ENCODE data around the gene PLET1.
A peak's percentile ranks its signal among the peaks of the same experiment; 100 is the strongest.

Gene PLET1

GRCh38 chr11:112260490-112260889 lies at the start of gene PLET1:
TSS of gene PLET1 (minus strand) at chr11:112260860. CDS start at chr11:112260589, 271 bp downstream.
- no peaks in the 10 kb centered on the region for H3K9me3 Mint-ChIP-seq
- ATAC-seq (replicated peaks) = no peak

DNA sequence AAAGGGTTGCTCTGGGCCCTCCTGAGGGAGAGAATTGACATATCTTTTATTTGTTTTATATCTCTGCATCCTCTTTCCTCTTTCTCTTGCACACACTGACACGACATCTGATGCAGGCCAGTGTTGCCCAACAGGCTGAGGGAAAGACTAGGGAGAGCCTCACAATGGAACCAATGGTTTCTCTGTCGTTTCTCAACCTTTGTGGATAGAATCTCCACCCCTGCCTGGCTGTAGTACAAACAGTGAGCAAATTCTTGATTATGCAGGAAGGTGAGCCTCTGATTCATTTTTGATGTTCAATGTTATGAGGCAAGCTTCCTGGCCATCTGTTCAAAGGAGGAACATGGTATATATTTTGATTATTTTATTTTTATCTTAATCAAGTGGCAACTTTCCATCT lies 49.8 kb upstream of the PLET1 start:
- Mint-ChIP-seq H3K9me3 (peaks cover 2 to 7% of the 10 kb centered on the region in 2 donors), H3K36me3 (peaks cover 1 to 12% of the 10 kb centered on the region in 2 donors), H3K4me1 (no peaks in the 10 kb centered on the region), H3K4me3 (no peak overlapping the region), H3K27ac (no peak overlapping the region), H3K27me3 (no peaks in the 10 kb centered on the region)
- ATAC-seq (replicated peaks) (no peak), DNase-seq (no peak)

More at GRCh38 chr11:112260490-112260889, at the start of gene PLET1:
- Mint-ChIP-seq H3K4me3 (no peak within 1 kb of the TSS), H3K27ac (no peak within 1 kb of the TSS), H3K36me3 (no peaks in the 10 kb centered on the region), H3K4me1 (no peaks in the 10 kb centered on the region), H3K27me3 (no peaks in the 10 kb centered on the region)
- no peak for DNase-seq

GRCh38 chr11:112308651-112309050 lies 48.0 kb upstream of the PLET1 start:
- no peaks in the 10 kb centered on the region for H3K27me3 Mint-ChIP-seq
- peaks cover 0 to 1% of the 10 kb centered on the region in 2 donors for H3K4me1 Mint-ChIP-seq
- H3K27ac Mint-ChIP-seq = no peak overlapping the region
- ATAC-seq (replicated peaks) = no peak
- no peak for DNase-seq
- H3K36me3 Mint-ChIP-seq = peaks cover 1 to 20% of the 10 kb centered on the region in 2 donors
- peaks cover 2 to 7% of the 10 kb centered on the region in 2 donors for H3K9me3 Mint-ChIP-seq
- H3K4me3 Mint-ChIP-seq = no peak overlapping the region

DNA sequence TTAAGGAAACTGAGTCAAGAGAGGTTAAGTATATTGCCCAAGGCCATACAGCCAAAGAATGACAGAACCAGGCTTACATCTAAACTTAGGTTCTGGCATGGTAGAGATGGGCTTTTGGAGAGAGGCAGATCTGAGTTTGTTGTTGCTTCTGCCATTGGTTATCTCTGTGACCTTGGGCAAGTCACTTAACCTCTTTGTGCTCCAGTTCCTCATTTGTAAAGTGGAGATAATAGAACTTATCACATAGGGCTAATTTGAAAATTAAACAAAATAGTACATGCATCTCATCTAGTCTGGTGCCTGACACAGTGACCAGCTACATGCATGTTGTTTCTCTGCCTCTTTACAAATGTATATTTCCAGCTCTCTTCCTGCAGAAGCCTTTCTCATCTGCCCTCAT lies 47.0 kb upstream of the PLET1 start:
- Mint-ChIP-seq H3K4me3 (no peak overlapping the region), H3K4me1 (peaks cover 0 to 1% of the 10 kb centered on the region in 2 donors), H3K27ac (no peak overlapping the region), H3K9me3 (peaks cover 2 to 7% of the 10 kb centered on the region in 2 donors), H3K36me3 (peaks cover 3 to 20% of the 10 kb centered on the region in 2 donors), H3K27me3 (no peaks in the 10 kb centered on the region)
- DNase-seq = no peak
- ATAC-seq (replicated peaks) = no peak

GRCh38 chr11:112306230-112306629 lies 45.6 kb upstream of the PLET1 start:
- Mint-ChIP-seq H3K36me3 (peaks cover 3 to 18% of the 10 kb centered on the region in 2 donors), H3K27me3 (no peaks in the 10 kb centered on the region), H3K4me1 (peaks cover 0 to 1% of the 10 kb centered on the region in 2 donors), H3K4me3 (no peak overlapping the region), H3K9me3 (peaks cover 2 to 7% of the 10 kb centered on the region in 2 donors), H3K27ac (no peak overlapping the region)
- ATAC-seq (replicated peaks) = no peak
- DNase-seq = no peak

- Mint-ChIP-seq H3K36me3 (peaks cover 3 to 15% of the 10 kb centered on the region in 2 donors), H3K4me3 (no peak overlapping the region), H3K27ac (no peak overlapping the region), H3K9me3 (peaks cover 2 to 7% of the 10 kb centered on the region in 2 donors), H3K4me1 (peaks cover 0 to 1% of the 10 kb centered on the region in 2 donors), H3K27me3 (no peaks in the 10 kb centered on the region)
- DNase-seq (no peak), ATAC-seq (replicated peaks) (peak in 1 of 2 donors; percentile 14)
These were observed 44.3 kb upstream of the PLET1 start for GRCh38 chr11:112304914-112305313.

- Mint-ChIP-seq H3K27ac (no peak overlapping the region), H3K36me3 (peaks cover 3 to 15% of the 10 kb centered on the region in 2 donors), H3K27me3 (no peaks in the 10 kb centered on the region), H3K4me3 (no peak overlapping the region), H3K4me1 (peaks cover 0 to 1% of the 10 kb centered on the region in 2 donors), H3K9me3 (peaks cover 2 to 5% of the 10 kb centered on the region in 2 donors)
- no peak for DNase-seq
- no peak for ATAC-seq (replicated peaks)
These were observed 43.0 kb upstream of the PLET1 start for GRCh38 chr11:112303616-112304015.

GRCh38 chr11:112302226-112302868 lies 41.7 kb upstream of the PLET1 start:
- Mint-ChIP-seq H3K36me3 (peaks cover 2 to 8% of the 10 kb centered on the region in 2 donors), H3K9me3 (no peaks in the 10 kb centered on the region), H3K4me1 (peaks cover 0 to 1% of the 10 kb centered on the region in 2 donors), H3K27ac (no peak overlapping the region), H3K27me3 (no peaks in the 10 kb centered on the region), H3K4me3 (no peak overlapping the region)
- DNase-seq = no peak
- no peak for ATAC-seq (replicated peaks)

DNA sequence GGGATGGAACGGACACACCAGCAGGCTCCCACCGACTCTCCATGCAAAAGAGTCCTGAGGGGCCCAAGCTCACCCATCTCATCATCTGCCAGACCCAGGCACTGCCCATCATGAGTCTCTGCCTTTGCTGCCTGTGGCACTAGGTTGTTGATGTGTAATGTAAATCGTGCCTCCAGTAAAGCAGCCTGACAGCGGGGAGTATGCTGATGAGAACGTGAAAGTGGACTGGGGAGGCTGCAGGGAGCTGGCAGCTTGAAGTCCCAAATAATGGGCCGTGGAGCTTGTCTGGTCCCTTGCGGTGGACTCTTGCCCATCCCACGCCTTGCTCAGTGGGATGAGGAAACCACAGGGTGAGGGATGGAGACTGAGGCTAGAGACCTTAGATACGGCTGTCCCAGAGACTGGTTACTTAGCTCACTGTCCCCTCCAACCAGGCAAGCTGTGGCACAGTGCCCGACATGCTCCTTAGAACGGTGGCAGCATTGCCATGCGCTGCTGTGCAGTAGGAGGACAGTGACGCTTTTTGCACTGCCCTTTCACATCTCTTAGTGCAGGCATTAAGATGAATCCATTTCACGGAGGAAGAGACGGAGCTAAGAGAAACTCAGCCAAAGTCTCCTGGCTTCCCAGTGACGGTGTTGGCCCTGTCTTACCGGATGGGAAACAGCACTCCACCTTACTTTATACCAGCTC lies 39.6 kb upstream of the PLET1 start:
- H3K4me1 Mint-ChIP-seq = peaks cover 0 to 1% of the 10 kb centered on the region in 2 donors

GRCh38 chr11:112298535-112298934 lies 37.9 kb upstream of the PLET1 start:
- H3K9me3 Mint-ChIP-seq = no peaks in the 10 kb centered on the region
- ATAC-seq (replicated peaks) (no peak), DNase-seq (no peak)
- no peak overlapping the region for H3K27ac Mint-ChIP-seq
- H3K27me3 Mint-ChIP-seq = no peaks in the 10 kb centered on the region
- H3K4me1 Mint-ChIP-seq = peaks cover 0 to 2% of the 10 kb centered on the region in 2 donors
- H3K4me3 Mint-ChIP-seq = no peak overlapping the region
- peaks cover 0 to 5% of the 10 kb centered on the region in 2 donors for H3K36me3 Mint-ChIP-seq

More for the DNA sequence above, 39.6 kb upstream of the PLET1 start:
- no peak for DNase-seq
- ATAC-seq (replicated peaks) = no peak
- H3K4me3 Mint-ChIP-seq = no peak overlapping the region
- H3K36me3 Mint-ChIP-seq = peaks cover 6 to 7% of the 10 kb centered on the region in 2 donors
- H3K27ac Mint-ChIP-seq = no peak overlapping the region
- H3K9me3 Mint-ChIP-seq = no peaks in the 10 kb centered on the region
- H3K27me3 Mint-ChIP-seq = no peaks in the 10 kb centered on the region

- Mint-ChIP-seq H3K36me3 (peaks cover 0 to 4% of the 10 kb centered on the region in 2 donors), H3K4me3 (no peak overlapping the region), H3K27me3 (no peaks in the 10 kb centered on the region), H3K9me3 (no peaks in the 10 kb centered on the region), H3K4me1 (peaks cover 1 to 2% of the 10 kb centered on the region in 2 donors), H3K27ac (no peak overlapping the region)
- DNase-seq (no peak), ATAC-seq (replicated peaks) (no peak)
These were observed 36.7 kb upstream of the PLET1 start for GRCh38 chr11:112297248-112297866.

- Mint-ChIP-seq H3K36me3 (peaks cover 0 to 6% of the 10 kb centered on the region in 2 donors), H3K27ac (no peak overlapping the region), H3K27me3 (no peaks in the 10 kb centered on the region), H3K4me1 (peaks cover 3 to 4% of the 10 kb centered on the region in 2 donors), H3K4me3 (no peak overlapping the region), H3K9me3 (peaks cover 0 to 1% of the 10 kb centered on the region in 2 donors)
- no peak for ATAC-seq (replicated peaks)
- DNase-seq = no peak
These were observed 35.4 kb upstream of the PLET1 start for GRCh38 chr11:112296044-112296443.

- H3K4me1 Mint-ChIP-seq = peaks cover 8 to 12% of the 10 kb centered on the region in 2 donors
These were observed 34.2 kb upstream of the PLET1 start for GRCh38 chr11:112294688-112295340.

GRCh38 chr11:112293614-112294013 lies 33.0 kb upstream of the PLET1 start:
- Mint-ChIP-seq H3K36me3 (peaks cover 0 to 6% of the 10 kb centered on the region in 2 donors), H3K4me3 (no peak overlapping the region), H3K27ac (no peak overlapping the region), H3K9me3 (peaks cover 0 to 1% of the 10 kb centered on the region in 2 donors), H3K27me3 (no peaks in the 10 kb centered on the region), H3K4me1 (peaks cover 13 to 17% of the 10 kb centered on the region in 2 donors)
- DNase-seq = no peak
- ATAC-seq (replicated peaks) = no peak

More at GRCh38 chr11:112294688-112295340, 34.2 kb upstream of the PLET1 start:
- ATAC-seq (replicated peaks) (no peak), DNase-seq (no peak)
- Mint-ChIP-seq H3K27ac (no peak overlapping the region), H3K4me3 (no peak overlapping the region), H3K27me3 (no peaks in the 10 kb centered on the region), H3K36me3 (peaks cover 0 to 6% of the 10 kb centered on the region in 2 donors), H3K9me3 (peaks cover 0 to 1% of the 10 kb centered on the region in 2 donors)
